HCT116 (cell line): ENCODE data around the gene MNAT1. TPM values are rescaled to one million over a fixed set of nuclear protein-coding genes. Genes with fewer than 3 reads are reported as not detected.

Experiments used
- ATAC-seq: fragments of 200-7000 bp; cut with Tn5 transposase; 2 replicates; pipeline ENCODE4 v1.9.1; 2020; ENCODE audit warnings: mild to moderate bottlenecking, moderate library complexity
- BruUV-seq: library from RNA; stranded (reverse); fragments of 400-500 nt; replicated peaks from 2 replicates; lab custom pipeline; 2021; lab: Mats Ljungman, UMichigan
- CTCF ChIA-PET: fragments of 300-600 bp; sonication (Branson Sonifier 250); formaldehyde crosslinking; loops from one replicate; lab custom pipeline; 2021; ENCODE audit warnings: antibody characterized with exemption; lab: Charles Lee
- POLR2A ChIA-PET: fragments of 300-600, 350-600 bp; sonication (Branson Sonifier 250); formaldehyde crosslinking; loops from one replicate; lab custom pipeline; 2021; ENCODE audit warnings: antibody characterized with exemption; lab: Charles Lee
- RAD21 ChIA-PET, 2 experiments: fragments of 300-600 bp; sonication (Branson Sonifier 250); formaldehyde crosslinking; loops; one replicate each; lab custom pipeline; 2023; ENCODE audit warnings: low total read pairs in 2 of 2; ENCODE audit not compliant: uncharacterized antibody in 2 of 2, unreplicated experiment in 2 of 2, low non-redundant PET in 1 of 2; lab: Charles Lee
- DNase-seq: peaks from one replicate; pipeline ENCODE4 v3.0.0-alpha.2; 2010; ENCODE audit warnings: low read depth, low spot score
- H2AFZ ChIP-seq: fragments of 200-600 bp; shearing (Covaris generic), sonication (generic); 2 replicates; pipeline ENCODE4 v1.6.1; 2017; ENCODE audit warnings: low read depth, mixed run types, mixed read lengths, antibody characterized with exemption, low read length; ENCODE audit not compliant: poor library complexity, severe bottlenecking
- H3K27ac ChIP-seq: 2 replicates; pipeline ENCODE4 v1.5.1; 2012; ENCODE audit warnings: low read depth, low read length
- H3K27me3 ChIP-seq: fragments of 200-600 bp; sonication (generic); 2 replicates; pipeline ENCODE4 v1.6.1; 2016; ENCODE audit warnings: mixed run types, low read length, mixed read lengths; ENCODE audit not compliant: insufficient read depth
- H3K36me3 ChIP-seq, 2 experiments: fragments of 200-500 bp in 1 of 2; fragments of 200-600 bp in 1 of 2; sonication (Bioruptor generic) in 1 of 2; sonication (generic) in 1 of 2; 2 replicates each; pipeline versions ENCODE4 v1.5.1 to v1.6.1; 2014 to 2016; ENCODE audit warnings: low read length in 2 of 2, inconsistent platforms in 1 of 2, mixed read lengths in 1 of 2, mixed run types in 1 of 2; ENCODE audit not compliant: insufficient read depth in 2 of 2, control insufficient read depth in 1 of 2
- H3K4me1 ChIP-seq, 2 experiments: fragments of 200-600 bp in 1 of 2; sonication (generic) in 1 of 2; 2 replicates each; pipeline versions ENCODE4 v1.5.1 to v1.6.1; 2012 to 2017; ENCODE audit warnings: low read length in 2 of 2, inconsistent platforms in 1 of 2, mild to moderate bottlenecking in 1 of 2, mixed read lengths in 1 of 2, mixed run types in 1 of 2, moderate library complexity in 1 of 2; ENCODE audit not compliant: insufficient read depth in 2 of 2, control insufficient read depth in 1 of 2
- H3K4me2 ChIP-seq: fragments of 200-600 bp; sonication (generic); 2 replicates; pipeline ENCODE4 v1.6.1; 2017; ENCODE audit warnings: mixed run types, low read length, mixed read lengths
- H3K4me3 ChIP-seq, 2 experiments: fragments of 200-600 bp in 1 of 2; sonication (generic) in 1 of 2; replicated peaks in 1 of 2; 2 replicates each; pipeline ENCODE4 v1.5.1; 2011 to 2016; ENCODE audit warnings: low read length in 2 of 2, control low read depth in 1 of 2, low read depth in 1 of 2, mild to moderate bottlenecking in 1 of 2, mixed read lengths in 1 of 2, mixed run types in 1 of 2
- H3K79me2 ChIP-seq: fragments of 200-600 bp; sonication (generic); 2 replicates; pipeline ENCODE4 v1.6.1; 2017; ENCODE audit warnings: mild to moderate bottlenecking, mixed run types, low read length, moderate library complexity, mixed read lengths; ENCODE audit not compliant: insufficient read depth
- H3K9ac ChIP-seq: fragments of 200-600 bp; sonication (generic); 2 replicates; pipeline ENCODE4 v1.6.1; 2016; ENCODE audit warnings: low read length, mixed read lengths
- H3K9me2 ChIP-seq: fragments of 200-600 bp; sonication (generic), shearing (Covaris generic); 2 replicates; pipeline ENCODE4 v1.6.1; 2017; ENCODE audit warnings: mixed run types, mild to moderate bottlenecking, moderate library complexity; ENCODE audit not compliant: insufficient read depth
- H3K9me3 ChIP-seq, 2 experiments: fragments of 200-500 bp in 1 of 2; fragments of 200-600 bp in 1 of 2; sonication (Bioruptor generic) in 1 of 2; sonication (generic) in 1 of 2; 2 replicates each; pipeline ENCODE4 v1.6.1; 2014 to 2017; ENCODE audit warnings: low read length in 2 of 2, mixed read lengths in 2 of 2, inconsistent platforms in 1 of 2, low read depth in 1 of 2, mild to moderate bottlenecking in 1 of 2, mixed run types in 1 of 2, moderate library complexity in 1 of 2; ENCODE audit not compliant: control insufficient read depth in 1 of 2, insufficient read depth in 1 of 2
- H4K20me1 ChIP-seq: fragments of 200-600 bp; sonication (generic), shearing (Covaris generic); 2 replicates; pipeline ENCODE4 v1.6.1; 2017; ENCODE audit warnings: mixed run types, mild to moderate bottlenecking, moderate library complexity; ENCODE audit not compliant: insufficient read depth
- ATF3 ChIP-seq: IDR thresholded peaks from 2 replicates; pipeline ENCODE4 v1.6.1; 2012
- CBX3 ChIP-seq: IDR thresholded peaks from 2 replicates; pipeline ENCODE4 v1.6.1; 2012; ENCODE audit warnings: low read depth
- EZH2phosphoT487 ChIP-seq: fragments of 200-600 bp; IDR thresholded peaks from 2 replicates; pipeline ENCODE4 v1.6.1; 2018; ENCODE audit warnings: antibody characterized with exemption, borderline replicate concordance
- FOSL1 ChIP-seq: IDR thresholded peaks from 2 replicates; pipeline ENCODE4 v1.6.1; 2012; ENCODE audit warnings: low read depth
- JUND ChIP-seq: IDR thresholded peaks from 2 replicates; pipeline ENCODE4 v1.6.1; 2012
- POLR2A ChIP-seq: IDR thresholded peaks from 2 replicates; pipeline ENCODE4 v1.7.0; 2011; ENCODE audit warnings: borderline replicate concordance; ENCODE audit not compliant: insufficient read depth, insufficient read length; ENCODE audit errors: extremely low read depth
- POLR2AphosphoS5 ChIP-seq: IDR thresholded peaks from 2 replicates; pipeline ENCODE4 v1.6.1; 2011; ENCODE audit warnings: mild to moderate bottlenecking, low read depth, low read length, moderate library complexity
- RAD21 ChIP-seq: IDR thresholded peaks from 2 replicates; pipeline ENCODE4 v1.6.1; 2012; ENCODE audit warnings: low read depth, mild to moderate bottlenecking
- SIN3A ChIP-seq: IDR thresholded peaks from 2 replicates; pipeline ENCODE4 v1.6.1; 2012; ENCODE audit warnings: low read depth
- SP1 ChIP-seq: IDR thresholded peaks from 2 replicates; pipeline ENCODE4 v1.6.1; 2012; ENCODE audit warnings: low read depth
- SRF ChIP-seq: IDR thresholded peaks from 2 replicates; pipeline ENCODE4 v1.6.1; 2012; ENCODE audit warnings: low read depth
- TCF7L2 ChIP-seq: IDR thresholded peaks from 2 replicates; pipeline ENCODE4 v1.7.0; 2011; ENCODE audit warnings: borderline replicate concordance, inconsistent platforms; ENCODE audit not compliant: insufficient read depth, insufficient read length; ENCODE audit errors: extremely low read depth
- YY1 ChIP-seq: IDR thresholded peaks from 2 replicates; pipeline ENCODE4 v1.6.1; 2011; ENCODE audit warnings: low read length, low read depth, moderate library complexity, mild to moderate bottlenecking; ENCODE audit not compliant: insufficient replicate concordance; ENCODE audit errors: extremely low read depth
- ZFX ChIP-seq: fragments of 450-650 bp; IDR thresholded peaks from 2 replicates; pipeline ENCODE4 v1.6.1; 2017
- ZNF274 ChIP-seq: fragments of 200-500 bp; sonication (Bioruptor generic); IDR thresholded peaks from 2 replicates; pipeline ENCODE4 v1.6.1; 2014; ENCODE audit warnings: mild to moderate bottlenecking, low read depth, low read length, inconsistent platforms
- intact Hi-C: fragments of 100-400 bp; cut with micrococcal nuclease; formaldehyde crosslinking; loops from 2 replicates; pipeline ENCODE4 v1.10.0; 2022
- total RNA-seq: library from RNA; stranded (reverse); gene quantifications from one replicate; pipeline ENCODE4 v1.2.1, GENCODE V29; 2021; ENCODE audit not compliant: unreplicated experiment
- TF ChIP-seq, protein P1 (sequence below), 3 experiments: fragments of 200-600 bp in 1 of 3; sonication (generic) in 1 of 3; IDR thresholded peaks in 2 of 3; conservative IDR thresholded peaks in 1 of 3; 2 replicates each; pipeline ENCODE4 v1.5.1; 2012 to 2017; ENCODE audit warnings: low read depth in 2 of 3, low read length in 2 of 3, antibody characterized with exemption in 1 of 3, borderline replicate concordance in 1 of 3, control low read depth in 1 of 3, mild to moderate bottlenecking in 1 of 3, mixed read lengths in 1 of 3, mixed run types in 1 of 3, moderate library complexity in 1 of 3; ENCODE audit not compliant: insufficient read depth in 1 of 3
- TF ChIP-seq, protein P2 (sequence below): IDR thresholded peaks from 2 replicates; pipeline ENCODE4 v1.6.1; 2012

The MNAT1 gene
- total RNA-seq, 1 experiment from 2014 or later, result 49.3 TPM

DNA sequence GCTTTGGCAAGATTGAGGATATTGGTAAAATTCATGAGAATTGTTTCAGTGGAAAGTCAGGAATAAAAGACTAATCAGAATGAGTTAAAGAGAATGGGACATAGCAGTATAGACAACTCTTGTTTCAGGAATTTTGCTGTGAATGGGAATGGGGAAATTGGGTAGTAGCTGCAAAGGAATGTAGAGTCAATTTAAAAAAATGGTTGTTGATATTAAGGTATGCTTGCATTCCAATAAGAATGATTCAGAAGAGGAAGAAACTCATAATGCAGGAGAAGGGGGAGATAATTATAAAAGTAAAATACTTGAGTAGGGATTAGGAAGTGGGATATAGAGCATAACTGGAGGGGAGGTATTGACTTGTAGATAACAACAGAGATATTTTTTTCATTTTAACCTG lies 40.7 kb downstream of the MNAT1 start:
- BruUV-seq, result no TSS peak
- H3K4me2 ChIP-seq, result peak overlapping the region; percentile 41

GRCh38 chr14:60777856-60778578 lies 43.5 kb downstream of the MNAT1 start:
- no peaks in the 10 kb centered on the region for H3K36me3 ChIP-seq
- no peaks in the 10 kb centered on the region for H3K27me3 ChIP-seq
- CTCF ChIA-PET, result no interaction called here
- peaks cover 44% of the 10 kb centered on the region for H3K79me2 ChIP-seq
- H2AFZ ChIP-seq, result no peak overlapping the region
- H4K20me1 ChIP-seq, result no peaks in the 10 kb centered on the region
- H3K9ac ChIP-seq, result no peak overlapping the region
- DNase-seq (no peak), ATAC-seq (no peak)
- intact Hi-C loops, result no loop called here
- H3K4me1 ChIP-seq, result peaks cover 0 to 23% of the 10 kb centered on the region in 2 experiments; a peak in 2 of 4 replicates
- POLR2A ChIA-PET, result no interaction called here
- no peak overlapping the region for H3K4me2 ChIP-seq
- RAD21 ChIA-PET, result no interaction called here
- no peak overlapping the region for H3K4me3 ChIP-seq
- no peak overlapping the region for H3K27ac ChIP-seq
- no peaks in the 10 kb centered on the region for H3K9me3 ChIP-seq
- no peaks in the 10 kb centered on the region for H3K9me2 ChIP-seq
- BruUV-seq, result no TSS peak
- TF ChIP-seq RAD21, result no peak
- TF ChIP-seq SP1, result no peak
- no peak for TF ChIP-seq ZNF274
- TF ChIP-seq, protein P1, sequence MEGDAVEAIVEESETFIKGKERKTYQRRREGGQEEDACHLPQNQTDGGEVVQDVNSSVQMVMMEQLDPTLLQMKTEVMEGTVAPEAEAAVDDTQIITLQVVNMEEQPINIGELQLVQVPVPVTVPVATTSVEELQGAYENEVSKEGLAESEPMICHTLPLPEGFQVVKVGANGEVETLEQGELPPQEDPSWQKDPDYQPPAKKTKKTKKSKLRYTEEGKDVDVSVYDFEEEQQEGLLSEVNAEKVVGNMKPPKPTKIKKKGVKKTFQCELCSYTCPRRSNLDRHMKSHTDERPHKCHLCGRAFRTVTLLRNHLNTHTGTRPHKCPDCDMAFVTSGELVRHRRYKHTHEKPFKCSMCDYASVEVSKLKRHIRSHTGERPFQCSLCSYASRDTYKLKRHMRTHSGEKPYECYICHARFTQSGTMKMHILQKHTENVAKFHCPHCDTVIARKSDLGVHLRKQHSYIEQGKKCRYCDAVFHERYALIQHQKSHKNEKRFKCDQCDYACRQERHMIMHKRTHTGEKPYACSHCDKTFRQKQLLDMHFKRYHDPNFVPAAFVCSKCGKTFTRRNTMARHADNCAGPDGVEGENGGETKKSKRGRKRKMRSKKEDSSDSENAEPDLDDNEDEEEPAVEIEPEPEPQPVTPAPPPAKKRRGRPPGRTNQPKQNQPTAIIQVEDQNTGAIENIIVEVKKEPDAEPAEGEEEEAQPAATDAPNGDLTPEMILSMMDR (IDR thresholded peaks at IDR 0.05 in 2 of 3, conservative IDR thresholded peaks at IDR 0.05 in 1 of 3; ENCODE audit: borderline replicate concordance in 1 of 3, insufficient read depth in 1 of 3, low read depth in 2 of 3, low read length in 2 of 3), result no peak
- TF ChIP-seq POLR2AphosphoS5, result no peak
- TF ChIP-seq JUND, result no peak
- no peak for TF ChIP-seq ATF3
- no peak for TF ChIP-seq SIN3A
- TF ChIP-seq FOSL1, result no peak
- TF ChIP-seq, protein P2, sequence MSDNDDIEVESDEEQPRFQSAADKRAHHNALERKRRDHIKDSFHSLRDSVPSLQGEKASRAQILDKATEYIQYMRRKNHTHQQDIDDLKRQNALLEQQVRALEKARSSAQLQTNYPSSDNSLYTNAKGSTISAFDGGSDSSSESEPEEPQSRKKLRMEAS, result no peak
- no peak for TF ChIP-seq YY1
- TF ChIP-seq POLR2A, result no peak
- no peak for TF ChIP-seq ZFX
- TF ChIP-seq TCF7L2, result no peak
- no peak for TF ChIP-seq CBX3
- no peak for TF ChIP-seq SRF

More for the DNA sequence above, 40.7 kb downstream of the MNAT1 start:
- DNase-seq (no peak), ATAC-seq (peak; percentile 63; the same call in 1 of the 2 replicates)
- H3K27me3 ChIP-seq, result no peaks in the 10 kb centered on the region
- no peak overlapping the region for H3K4me3 ChIP-seq
- no peaks in the 10 kb centered on the region for H3K9me3 ChIP-seq
- TF ChIP-seq JUND, result peak; percentile 29; the same call in 1 of the 2 replicates
- no peak for TF ChIP-seq ATF3
- TF ChIP-seq CBX3, result no peak
- no peak for TF ChIP-seq EZH2phosphoT487
- no peak for TF ChIP-seq TCF7L2
- TF ChIP-seq FOSL1, result peak; percentile 40; the same call in 1 of the 2 replicates
- H3K9me2 ChIP-seq, result no peaks in the 10 kb centered on the region
- H2AFZ ChIP-seq, result no peak overlapping the region
- H3K4me1 ChIP-seq, result peaks cover 0 to 23% of the 10 kb centered on the region in 2 experiments; a peak in 2 of 4 replicates
- no peaks in the 10 kb centered on the region for H3K36me3 ChIP-seq
- ChIA-PET RAD21 (no interaction called here), POLR2A (no interaction called here), CTCF (no interaction called here)
- H3K9ac ChIP-seq, result no peak overlapping the region
- H3K27ac ChIP-seq, result no peak overlapping the region
- intact Hi-C loops, result no loop called here
- H3K79me2 ChIP-seq, result peaks cover 43% of the 10 kb centered on the region
- H4K20me1 ChIP-seq, result peaks cover 4% of the 10 kb centered on the region; the same call in 1 of the 2 replicates
